ENCODE results near the gene SRP72. TPM values are rescaled to one million over a fixed set of nuclear protein-coding genes. Genes with fewer than 3 reads are reported as not detected.

The SRP72 gene
- total RNA-seq, 2 experiments from 2014 or later = 165 to 176 TPM

DNA sequence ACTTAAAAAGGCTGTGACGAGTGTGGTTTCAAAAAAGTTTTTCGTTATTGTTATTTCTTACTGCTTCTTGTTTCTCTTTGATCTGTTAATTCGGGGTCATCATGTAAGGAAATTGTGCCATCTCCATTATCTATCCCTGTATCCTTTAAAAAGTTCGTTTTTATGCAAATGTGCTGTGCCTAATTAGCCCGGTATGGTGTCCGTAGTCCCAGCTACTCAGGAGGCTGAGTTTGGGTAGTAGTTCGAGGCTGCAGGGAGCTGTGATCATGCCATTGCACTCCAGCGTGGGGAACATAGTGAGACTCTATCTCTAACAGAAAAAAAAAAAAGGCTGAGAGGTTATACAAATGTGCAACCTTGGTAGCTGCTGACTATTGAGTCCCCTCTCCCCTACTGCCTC is 83.2 kb downstream of the SRP72 start:
- H3K36me3 Mint-ChIP-seq (ENCODE audit: low read depth) = no peaks in the 10 kb centered on the region
- TF ChIP-seq, protein P1, sequence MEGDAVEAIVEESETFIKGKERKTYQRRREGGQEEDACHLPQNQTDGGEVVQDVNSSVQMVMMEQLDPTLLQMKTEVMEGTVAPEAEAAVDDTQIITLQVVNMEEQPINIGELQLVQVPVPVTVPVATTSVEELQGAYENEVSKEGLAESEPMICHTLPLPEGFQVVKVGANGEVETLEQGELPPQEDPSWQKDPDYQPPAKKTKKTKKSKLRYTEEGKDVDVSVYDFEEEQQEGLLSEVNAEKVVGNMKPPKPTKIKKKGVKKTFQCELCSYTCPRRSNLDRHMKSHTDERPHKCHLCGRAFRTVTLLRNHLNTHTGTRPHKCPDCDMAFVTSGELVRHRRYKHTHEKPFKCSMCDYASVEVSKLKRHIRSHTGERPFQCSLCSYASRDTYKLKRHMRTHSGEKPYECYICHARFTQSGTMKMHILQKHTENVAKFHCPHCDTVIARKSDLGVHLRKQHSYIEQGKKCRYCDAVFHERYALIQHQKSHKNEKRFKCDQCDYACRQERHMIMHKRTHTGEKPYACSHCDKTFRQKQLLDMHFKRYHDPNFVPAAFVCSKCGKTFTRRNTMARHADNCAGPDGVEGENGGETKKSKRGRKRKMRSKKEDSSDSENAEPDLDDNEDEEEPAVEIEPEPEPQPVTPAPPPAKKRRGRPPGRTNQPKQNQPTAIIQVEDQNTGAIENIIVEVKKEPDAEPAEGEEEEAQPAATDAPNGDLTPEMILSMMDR (IDR thresholded peaks at IDR 0.05) = no peak
- intact Hi-C loops (cut with micrococcal nuclease) = no loop called here
- no peaks in the 10 kb centered on the region for H3K27me3 Mint-ChIP-seq
- ChIA-PET POLR2A (interaction anchor here (0.5 kb wide), 1 partner anchor 84 kb away, joined by 3 read pairs; no protein-coding TSS in a partner anchor), CTCF (interaction anchor here (1.2 to 1.9 kb wide), 2 partner anchors 9 to 286 kb away, joined by 3 to 6 read pairs; no protein-coding TSS in a partner anchor)
- H3K9me3 Mint-ChIP-seq = no peaks in the 10 kb centered on the region
- DNase-seq (no peak), ATAC-seq (no peak)
- H3K27ac Mint-ChIP-seq = no peak overlapping the region
- peaks cover 4% of the 10 kb centered on the region for H3K4me1 Mint-ChIP-seq (ENCODE audit: low read depth)
- no peak overlapping the region for H3K4me3 Mint-ChIP-seq

DNA sequence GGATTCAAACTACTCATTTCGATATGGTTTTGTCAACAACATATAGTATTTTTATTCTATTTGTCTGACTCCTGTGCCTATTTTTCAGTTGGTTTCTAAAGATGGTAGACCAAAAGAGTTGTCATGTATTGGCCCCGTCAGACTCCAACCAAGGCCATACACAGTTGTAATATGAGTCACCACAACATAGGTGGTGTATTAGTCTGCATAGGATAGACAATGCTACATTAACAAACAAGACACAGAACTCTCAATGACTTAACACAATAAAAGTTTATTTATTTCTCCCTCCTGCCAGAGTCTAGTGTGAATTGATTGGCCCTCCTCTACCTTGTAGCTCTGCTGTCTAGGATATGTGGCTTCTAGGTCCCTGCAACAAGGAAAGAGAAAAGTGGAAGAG is 84.1 kb downstream of the SRP72 start:
- no peaks in the 10 kb centered on the region for H3K9me3 Mint-ChIP-seq
- no peak for ATAC-seq
- H3K4me1 Mint-ChIP-seq (ENCODE audit: low read depth) = peaks cover 4% of the 10 kb centered on the region
- TF ChIP-seq, protein P1 (IDR thresholded peaks at IDR 0.05) = no peak
- H3K27me3 Mint-ChIP-seq = peaks cover 2% of the 10 kb centered on the region
- ChIA-PET POLR2A (no interaction called here), CTCF (interaction anchor here (1.2 to 1.9 kb wide), 2 partner anchors 10 to 285 kb away, joined by 3 to 6 read pairs; no protein-coding TSS in a partner anchor)
- no peak overlapping the region for H3K27ac Mint-ChIP-seq
- DNase-seq = no peak
- no peak overlapping the region for H3K4me3 Mint-ChIP-seq
- intact Hi-C loops (cut with micrococcal nuclease) = no loop called here
- no peaks in the 10 kb centered on the region for H3K36me3 Mint-ChIP-seq (ENCODE audit: low read depth)

DNA sequence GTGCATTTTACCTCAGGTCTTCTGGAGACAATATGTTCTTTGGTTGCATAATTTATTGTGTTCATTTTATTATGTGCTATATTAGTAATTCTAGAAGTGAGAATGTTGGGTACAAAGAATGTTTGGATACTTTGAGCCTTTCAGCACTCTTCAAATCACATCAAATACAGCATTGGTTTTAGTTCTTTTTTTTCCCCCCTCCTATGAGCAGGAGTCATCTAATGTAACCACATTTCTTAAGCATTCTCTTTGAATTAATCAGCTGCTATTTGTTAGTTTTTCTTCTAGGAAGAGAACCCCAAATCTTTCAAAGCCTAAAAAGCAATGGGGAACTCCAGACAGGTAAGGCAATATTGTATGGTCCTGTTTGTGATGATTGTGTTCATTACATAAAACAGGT is 84.9 kb downstream of the SRP72 start:
- Mint-ChIP-seq H3K27ac (no peak overlapping the region), H3K36me3 (ENCODE audit: low read depth) (no peaks in the 10 kb centered on the region), H3K4me1 (ENCODE audit: low read depth) (peaks cover 4% of the 10 kb centered on the region), H3K9me3 (no peaks in the 10 kb centered on the region), H3K27me3 (peaks cover 2% of the 10 kb centered on the region), H3K4me3 (no peak overlapping the region)
- intact Hi-C loops (cut with micrococcal nuclease) = no loop called here
- ChIA-PET CTCF (interaction anchor here (0.8 to 2.1 kb wide), 2 partner anchors 106 to 284 kb away, joined by 3 to 6 read pairs; no protein-coding TSS in a partner anchor), POLR2A (no interaction called here)
- no peak for ATAC-seq
- TF ChIP-seq, protein P1 (IDR thresholded peaks at IDR 0.05) = no peak
- no peak for DNase-seq

Other genes with a start within 250 kb of the SRP72 start
- 10 to 100 TPM; 14.5 to 14.7 TPM for gene AASDH, start 80.1 kb upstream of the SRP72 start, total RNA-seq
- gene PPAT, start 32.0 kb upstream of the SRP72 start, total RNA-seq = 10 to 100 TPM; 44.1 to 46.9 TPM
- gene PAICS, start 31.4 kb upstream of the SRP72 start, total RNA-seq = 100 to 1,000 TPM; 436 to 437 TPM
- under 1 TPM; 0.16 to 0.25 TPM for gene ARL9, start 38.2 kb downstream of the SRP72 start, total RNA-seq
- 10 to 100 TPM; 55.8 to 58.7 TPM for gene HOPX, start 213.7 kb downstream of the SRP72 start, total RNA-seq

Measured in activated CD8-positive, alpha-beta T cell treated with anti-CD3 and anti-CD28 coated beads for 36 hours (primary cell).